ENCODE measurements around the gene ARAP3. TPM values are rescaled to one million over a fixed set of nuclear protein-coding genes. Genes with fewer than 3 reads are reported as not detected.

Gene ARAP3
- polyA plus RNA-seq, 1 donor (not counting 4 experiments of a cell fraction or from before 2014, with no cell fraction given), result 1.3 TPM

DNA sequence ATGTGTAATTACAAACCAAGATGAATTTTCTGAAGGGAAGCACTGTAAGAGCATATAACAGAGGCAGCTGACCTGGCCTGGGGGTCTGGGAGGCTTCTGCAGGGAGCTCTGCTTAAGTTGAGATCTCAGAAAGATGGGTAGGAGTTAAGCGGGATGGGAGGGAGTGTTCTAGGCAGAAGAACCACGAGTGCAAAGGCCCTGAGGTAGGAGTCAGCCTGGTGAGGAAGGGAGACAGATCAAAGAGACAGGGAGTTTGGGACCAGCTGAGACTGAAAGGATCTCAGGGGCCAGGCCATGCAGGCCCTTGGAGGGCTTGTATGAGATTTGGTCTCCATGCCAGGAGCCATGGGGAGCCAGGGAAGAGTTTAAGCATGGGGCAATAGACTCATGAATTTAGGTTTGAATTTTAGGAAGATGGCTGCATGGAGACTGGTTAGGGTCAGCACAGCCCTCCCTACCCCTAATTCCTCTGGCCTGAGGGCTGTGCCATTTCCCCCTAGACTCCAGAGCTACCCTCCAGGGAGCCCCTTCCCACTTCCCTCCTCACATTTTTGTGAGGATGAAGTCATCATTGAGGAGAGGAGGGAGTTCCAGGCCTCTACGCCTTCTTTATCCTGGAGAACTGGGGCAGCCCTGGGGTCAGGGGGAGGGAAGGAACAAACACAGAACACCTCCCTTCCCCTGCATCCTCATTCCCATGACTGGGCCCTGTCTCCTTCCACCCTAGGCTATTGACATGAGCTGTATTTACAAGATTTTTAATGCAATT, 4.8 kb upstream of the ARAP3 start:
- dilution Hi-C loops (cut with MboI; ENCODE audit: extremely low pct_ligation_motif_present, low sequenced_read_pairs), result no loop called here
- TF ChIP-seq, protein P1, sequence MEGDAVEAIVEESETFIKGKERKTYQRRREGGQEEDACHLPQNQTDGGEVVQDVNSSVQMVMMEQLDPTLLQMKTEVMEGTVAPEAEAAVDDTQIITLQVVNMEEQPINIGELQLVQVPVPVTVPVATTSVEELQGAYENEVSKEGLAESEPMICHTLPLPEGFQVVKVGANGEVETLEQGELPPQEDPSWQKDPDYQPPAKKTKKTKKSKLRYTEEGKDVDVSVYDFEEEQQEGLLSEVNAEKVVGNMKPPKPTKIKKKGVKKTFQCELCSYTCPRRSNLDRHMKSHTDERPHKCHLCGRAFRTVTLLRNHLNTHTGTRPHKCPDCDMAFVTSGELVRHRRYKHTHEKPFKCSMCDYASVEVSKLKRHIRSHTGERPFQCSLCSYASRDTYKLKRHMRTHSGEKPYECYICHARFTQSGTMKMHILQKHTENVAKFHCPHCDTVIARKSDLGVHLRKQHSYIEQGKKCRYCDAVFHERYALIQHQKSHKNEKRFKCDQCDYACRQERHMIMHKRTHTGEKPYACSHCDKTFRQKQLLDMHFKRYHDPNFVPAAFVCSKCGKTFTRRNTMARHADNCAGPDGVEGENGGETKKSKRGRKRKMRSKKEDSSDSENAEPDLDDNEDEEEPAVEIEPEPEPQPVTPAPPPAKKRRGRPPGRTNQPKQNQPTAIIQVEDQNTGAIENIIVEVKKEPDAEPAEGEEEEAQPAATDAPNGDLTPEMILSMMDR (optimal IDR thresholded peaks at IDR 0.05 in 1 of 3, IDR thresholded peaks at IDR 0.05 in 1 of 3, conservative IDR thresholded peaks at IDR 0.05 in 1 of 3; ENCODE audit: extremely low read depth in 1 of 3, insufficient read depth in 2 of 3, low read length in 3 of 3), result no peak
- no peak for TF ChIP-seq EZH2 (IDR thresholded peaks at IDR 0.05; ENCODE audit: low read length)

DNA sequence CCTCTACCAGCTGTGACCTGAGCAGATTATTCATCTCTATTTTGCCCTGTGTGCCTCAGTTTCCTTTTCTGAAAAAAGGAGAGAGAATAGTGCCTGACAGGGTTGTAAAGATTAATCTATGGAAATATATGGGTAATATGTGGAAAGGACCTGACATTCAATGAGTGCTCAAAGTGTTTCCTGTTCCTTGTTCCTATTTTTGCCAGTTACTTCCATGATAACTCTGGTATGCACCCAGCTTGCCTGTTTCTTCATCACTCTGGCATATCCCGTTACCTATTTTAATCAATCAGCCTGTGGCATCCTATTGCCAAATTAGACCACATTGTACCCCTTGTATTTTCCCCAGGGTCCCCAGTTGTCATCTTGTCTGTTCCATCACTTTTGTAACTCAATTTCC, 3.6 kb upstream of the ARAP3 start:
- dilution Hi-C loops (cut with MboI; ENCODE audit: extremely low pct_ligation_motif_present, low sequenced_read_pairs), result no loop called here
- Histone ChIP-seq H2AFZ (ENCODE audit: control insufficient read depth, low read length) (no peak overlapping the region), H3K27ac (ENCODE audit: control insufficient read depth, insufficient read depth, low read length) (no peak overlapping the region), H3K36me3 (ENCODE audit: control insufficient read depth in 2 of 2, extremely low read depth in 1 of 2, insufficient read depth in 2 of 2, low read length in 2 of 2) (no peaks in the 10 kb centered on the region), H3K4me3 (ENCODE audit: control insufficient read depth in 2 of 3, extremely low read depth in 1 of 3, insufficient read depth in 2 of 3, low read depth in 1 of 3, low read length in 3 of 3) (no peak overlapping the region), H3K79me2 (ENCODE audit: control insufficient read depth, insufficient read depth, low read length) (no peaks in the 10 kb centered on the region), H3K9me1 (ENCODE audit: control insufficient read depth, extremely low read depth, insufficient read depth, low read length) (no peaks in the 10 kb centered on the region), H3K9ac (ENCODE audit: control insufficient read depth, extremely low read depth, insufficient read depth, low read length) (no peak overlapping the region), H3K4me1 (ENCODE audit: control insufficient read depth, extremely low read depth, insufficient read depth, low read length) (peaks cover 17% of the 10 kb centered on the region), H4K20me1 (ENCODE audit: control insufficient read depth, extremely low read depth, insufficient read depth, low read length) (no peaks in the 10 kb centered on the region), H3K27me3 (ENCODE audit: control insufficient read depth, extremely low read depth, insufficient read depth, low read length) (no peaks in the 10 kb centered on the region), H3K9me3 (ENCODE audit: control insufficient read depth, low read depth, low read length) (no peaks in the 10 kb centered on the region), H3K4me2 (ENCODE audit: control insufficient read depth, extremely low read depth, insufficient read depth, low read depth, low read length) (no peak overlapping the region)
- TF ChIP-seq, protein P1 (optimal IDR thresholded peaks at IDR 0.05 in 1 of 3, IDR thresholded peaks at IDR 0.05 in 1 of 3, conservative IDR thresholded peaks at IDR 0.05 in 1 of 3; ENCODE audit: extremely low read depth in 1 of 3, insufficient read depth in 2 of 3, low read length in 3 of 3), result no peak
- no peak for FAIRE-seq
- DNase-seq (ENCODE audit: low read depth, low spot score), result no peak

More for the DNA sequence above, 4.8 kb upstream of the ARAP3 start:
- Histone ChIP-seq H3K9me3 (ENCODE audit: control insufficient read depth, low read depth, low read length) (no peaks in the 10 kb centered on the region), H3K79me2 (ENCODE audit: control insufficient read depth, insufficient read depth, low read length) (no peaks in the 10 kb centered on the region), H2AFZ (ENCODE audit: control insufficient read depth, low read length) (no peak overlapping the region), H3K27me3 (ENCODE audit: control insufficient read depth, extremely low read depth, insufficient read depth, low read length) (peaks cover 3% of the 10 kb centered on the region), H3K9me1 (ENCODE audit: control insufficient read depth, extremely low read depth, insufficient read depth, low read length) (no peaks in the 10 kb centered on the region), H3K4me1 (ENCODE audit: control insufficient read depth, extremely low read depth, insufficient read depth, low read length) (peaks cover 6% of the 10 kb centered on the region), H4K20me1 (ENCODE audit: control insufficient read depth, extremely low read depth, insufficient read depth, low read length) (no peaks in the 10 kb centered on the region), H3K4me3 (ENCODE audit: control insufficient read depth in 2 of 3, extremely low read depth in 1 of 3, insufficient read depth in 2 of 3, low read depth in 1 of 3, low read length in 3 of 3) (no peak overlapping the region), H3K27ac (ENCODE audit: control insufficient read depth, insufficient read depth, low read length) (no peak overlapping the region), H3K9ac (ENCODE audit: control insufficient read depth, extremely low read depth, insufficient read depth, low read length) (no peak overlapping the region), H3K36me3 (ENCODE audit: control insufficient read depth in 2 of 2, extremely low read depth in 1 of 2, insufficient read depth in 2 of 2, low read length in 2 of 2) (no peaks in the 10 kb centered on the region), H3K4me2 (ENCODE audit: control insufficient read depth, extremely low read depth, insufficient read depth, low read depth, low read length) (no peak overlapping the region)
- FAIRE-seq (no peak), DNase-seq (ENCODE audit: low read depth, low spot score) (no peak)

All from keratinocyte (primary cell).